ENCODE data around the gene EDA.

EDA gene

DNA sequence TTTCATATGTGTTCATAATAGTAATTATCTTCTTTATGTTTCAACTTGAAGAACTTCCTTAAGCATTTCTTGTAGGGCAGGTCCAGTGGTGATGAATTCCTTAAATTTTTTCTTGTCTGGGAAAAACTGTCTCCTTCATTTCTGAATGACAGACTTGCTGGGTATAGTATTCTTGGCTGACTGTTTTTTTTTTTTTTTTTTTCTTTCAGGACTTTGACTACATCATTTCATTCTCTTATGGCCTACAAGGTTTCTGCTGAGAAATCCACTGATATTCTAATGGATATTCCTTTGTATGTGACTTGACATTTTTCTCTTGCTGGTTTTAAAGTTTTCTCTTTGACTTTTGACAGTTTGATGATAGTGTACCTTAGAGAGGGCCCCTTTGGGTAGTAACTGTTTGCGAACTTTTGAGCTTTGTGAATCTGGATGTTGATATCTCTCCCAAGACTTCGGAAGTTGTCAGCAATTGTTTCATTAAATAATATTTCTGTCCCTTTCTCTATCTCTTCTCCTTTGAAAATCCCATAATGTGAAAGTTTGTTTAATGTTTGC is 54.2 kb downstream of the EDA start:
- Histone ChIP-seq H3K14ac (ENCODE audit: low read length) (no peak overlapping the region), H3K27me3 (ENCODE audit: insufficient read depth, low read length) (no peaks in the 10 kb centered on the region), H3K4ac (ENCODE audit: low read depth, low read length) (no peak overlapping the region), H3K79me1 (ENCODE audit: low read length) (no peaks in the 10 kb centered on the region), H3K4me1 (ENCODE audit: control insufficient read depth in 1 of 2, insufficient read depth in 2 of 2, low read length in 2 of 2) (no peaks in the 10 kb centered on the region), H3K23ac (ENCODE audit: low read length) (no peak overlapping the region), H2AK5ac (ENCODE audit: low read length) (no peak overlapping the region), H4K91ac (ENCODE audit: low read depth, low read length) (no peak overlapping the region), H4K12ac (ENCODE audit: low read depth, low read length) (no peak overlapping the region), H2BK12ac (ENCODE audit: low read length) (no peak overlapping the region), H3K4me3 (ENCODE audit: low read depth, low read length) (no peak overlapping the region), H3K9ac (ENCODE audit: low read length) (no peak overlapping the region), H3K27ac (ENCODE audit: low read depth, low read length) (no peak overlapping the region), H3K9me3 (ENCODE audit: insufficient read depth, low read depth, low read length) (no peaks in the 10 kb centered on the region), H2AFZ (ENCODE audit: insufficient read depth, low read length, poor library complexity) (no peak overlapping the region), H3K4me2 (ENCODE audit: low read length) (no peak overlapping the region), H3K36me3 (ENCODE audit: control insufficient read depth in 1 of 2, insufficient read depth in 2 of 2, low read length in 2 of 2) (no peaks in the 10 kb centered on the region), H2BK120ac (ENCODE audit: insufficient read depth, low read length, poor library complexity) (no peak overlapping the region), H3K79me2 (ENCODE audit: control insufficient read depth, insufficient read depth, low read length, poor library complexity) (no peaks in the 10 kb centered on the region), H4K8ac (ENCODE audit: low read depth, low read length) (no peak overlapping the region), H3K18ac (ENCODE audit: low read length) (no peak overlapping the region), H2BK5ac (ENCODE audit: low read depth, low read length, poor library complexity) (no peak overlapping the region)
- WGBS (ENCODE audit: extremely low coverage, insufficient coverage, insufficient read length): no CpG with 5 or more reads among the region's 2 CpGs
- no peak for DNase-seq

DNA sequence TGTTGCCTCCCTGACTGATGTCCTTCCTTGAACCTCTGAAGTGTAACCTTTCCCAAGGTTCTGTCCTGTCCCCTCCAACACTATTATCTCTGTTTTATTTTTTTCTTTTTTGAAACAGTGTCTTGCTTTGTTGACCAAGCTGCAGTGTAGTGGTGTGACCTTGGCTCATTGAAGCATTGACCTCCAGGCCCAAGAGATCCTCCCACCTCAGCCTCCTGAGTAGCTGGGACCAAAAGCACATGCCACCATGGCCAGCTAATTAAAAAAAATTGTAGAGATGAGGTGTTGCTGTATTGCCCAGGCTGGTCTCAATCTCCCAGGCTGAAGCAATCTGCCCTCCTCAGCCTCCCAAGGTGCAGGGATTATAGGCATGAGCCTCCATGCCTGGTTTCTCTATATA is 59.0 kb downstream of the EDA start:
- H4K8ac ChIP-seq (ENCODE audit: low read depth, low read length): no peak overlapping the region
- H3K18ac ChIP-seq (ENCODE audit: low read length): no peak overlapping the region
- no peak overlapping the region for H3K4me2 ChIP-seq (ENCODE audit: low read length)
- H3K79me1 ChIP-seq (ENCODE audit: low read length): no peaks in the 10 kb centered on the region
- no peaks in the 10 kb centered on the region for H3K36me3 ChIP-seq (ENCODE audit: control insufficient read depth in 1 of 2, insufficient read depth in 2 of 2, low read length in 2 of 2)
- no peak overlapping the region for H2BK5ac ChIP-seq (ENCODE audit: low read depth, low read length, poor library complexity)
- no peak overlapping the region for H4K91ac ChIP-seq (ENCODE audit: low read depth, low read length)
- H3K4ac ChIP-seq (ENCODE audit: low read depth, low read length): no peak overlapping the region
- no peak overlapping the region for H3K23ac ChIP-seq (ENCODE audit: low read length)
- no peak for DNase-seq
- no peak overlapping the region for H2BK120ac ChIP-seq (ENCODE audit: insufficient read depth, low read length, poor library complexity)
- no peaks in the 10 kb centered on the region for H3K27me3 ChIP-seq (ENCODE audit: insufficient read depth, low read length)
- no peak overlapping the region for H3K9ac ChIP-seq (ENCODE audit: low read length)
- no peak overlapping the region for H2AK5ac ChIP-seq (ENCODE audit: low read length)
- no peaks in the 10 kb centered on the region for H3K9me3 ChIP-seq (ENCODE audit: insufficient read depth, low read depth, low read length)
- H3K27ac ChIP-seq (ENCODE audit: low read depth, low read length): no peak overlapping the region
- H4K12ac ChIP-seq (ENCODE audit: low read depth, low read length): no peak overlapping the region
- H3K4me1 ChIP-seq (ENCODE audit: control insufficient read depth in 1 of 2, insufficient read depth in 2 of 2, low read length in 2 of 2): no peaks in the 10 kb centered on the region
- H2BK12ac ChIP-seq (ENCODE audit: low read length): no peak overlapping the region
- no peak overlapping the region for H2AFZ ChIP-seq (ENCODE audit: insufficient read depth, low read length, poor library complexity)
- H3K4me3 ChIP-seq (ENCODE audit: low read depth, low read length): no peak overlapping the region
- H3K79me2 ChIP-seq (ENCODE audit: control insufficient read depth, insufficient read depth, low read length, poor library complexity): no peaks in the 10 kb centered on the region
- no peak overlapping the region for H3K14ac ChIP-seq (ENCODE audit: low read length)

DNA sequence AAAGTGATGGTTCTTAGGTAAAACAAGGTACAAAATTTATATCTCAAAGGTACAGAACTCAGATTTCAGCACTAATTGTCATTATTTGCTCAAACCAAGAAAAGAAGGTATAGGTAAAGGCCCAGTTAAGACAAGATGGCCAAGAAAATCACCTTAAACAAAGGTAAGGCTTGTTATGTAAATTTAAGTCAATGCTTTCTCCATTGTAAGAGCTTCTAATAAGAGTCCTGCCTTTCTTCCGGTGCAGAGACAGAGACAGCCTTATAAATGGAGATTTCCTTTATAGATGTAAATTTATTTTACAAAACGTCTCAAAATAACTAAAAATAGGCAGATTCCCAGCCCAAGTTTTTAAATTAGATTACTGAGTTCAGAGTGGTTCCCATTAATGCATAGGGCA is 89.9 kb downstream of the EDA start:
- Histone ChIP-seq H2BK5ac (ENCODE audit: low read depth, low read length, poor library complexity) (no peak overlapping the region), H2BK120ac (ENCODE audit: insufficient read depth, low read length, poor library complexity) (no peak overlapping the region), H3K9ac (ENCODE audit: low read length) (no peak overlapping the region), H3K79me1 (ENCODE audit: low read length) (no peaks in the 10 kb centered on the region), H3K23ac (ENCODE audit: low read length) (no peak overlapping the region), H3K18ac (ENCODE audit: low read length) (no peak overlapping the region), H2AK5ac (ENCODE audit: low read length) (no peak overlapping the region), H3K4me2 (ENCODE audit: low read length) (no peak overlapping the region), H3K79me2 (ENCODE audit: control insufficient read depth, insufficient read depth, low read length, poor library complexity) (no peaks in the 10 kb centered on the region), H4K91ac (ENCODE audit: low read depth, low read length) (no peak overlapping the region), H3K27ac (ENCODE audit: low read depth, low read length) (no peak overlapping the region), H2AFZ (ENCODE audit: insufficient read depth, low read length, poor library complexity) (no peak overlapping the region), H3K4me3 (ENCODE audit: low read depth, low read length) (no peak overlapping the region), H3K27me3 (ENCODE audit: insufficient read depth, low read length) (no peaks in the 10 kb centered on the region), H3K36me3 (ENCODE audit: control insufficient read depth in 1 of 2, insufficient read depth in 2 of 2, low read length in 2 of 2) (no peaks in the 10 kb centered on the region), H3K4me1 (ENCODE audit: control insufficient read depth in 1 of 2, insufficient read depth in 2 of 2, low read length in 2 of 2) (no peaks in the 10 kb centered on the region), H2BK12ac (ENCODE audit: low read length) (no peak overlapping the region), H4K12ac (ENCODE audit: low read depth, low read length) (no peak overlapping the region), H3K9me3 (ENCODE audit: insufficient read depth, low read depth, low read length) (no peaks in the 10 kb centered on the region), H3K4ac (ENCODE audit: low read depth, low read length) (no peak overlapping the region), H3K14ac (ENCODE audit: low read length) (no peak overlapping the region), H4K8ac (ENCODE audit: low read depth, low read length) (no peak overlapping the region)
- WGBS (ENCODE audit: extremely low coverage, insufficient coverage, insufficient read length): no CpG with 5 or more reads among the region's 2 CpGs
- no peak for DNase-seq

DNA sequence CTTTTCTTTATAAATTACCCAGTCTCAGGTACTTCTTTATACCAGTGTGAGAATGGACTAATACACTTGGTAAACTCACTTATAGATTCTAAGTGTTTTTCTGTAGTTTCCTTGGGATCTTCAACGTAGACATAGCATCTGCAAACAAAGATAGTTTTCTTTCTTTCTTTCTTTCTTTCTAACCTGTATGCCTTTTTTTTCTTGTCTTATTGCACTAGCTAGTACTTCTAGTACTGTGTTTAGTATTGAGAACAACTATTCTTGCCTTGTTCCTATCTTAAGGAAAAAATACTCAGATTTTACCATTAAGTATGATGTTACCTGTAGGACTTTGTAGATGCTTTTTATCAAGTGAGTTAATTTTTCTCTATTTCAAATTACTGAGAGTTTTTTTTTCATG is 102.2 kb downstream of the EDA start:
- Histone ChIP-seq H3K4me1 (ENCODE audit: control insufficient read depth in 1 of 2, insufficient read depth in 2 of 2, low read length in 2 of 2) (no peaks in the 10 kb centered on the region), H3K79me1 (ENCODE audit: low read length) (no peaks in the 10 kb centered on the region), H3K9me3 (ENCODE audit: insufficient read depth, low read depth, low read length) (no peaks in the 10 kb centered on the region), H2BK5ac (ENCODE audit: low read depth, low read length, poor library complexity) (no peak overlapping the region), H4K8ac (ENCODE audit: low read depth, low read length) (no peak overlapping the region), H3K9ac (ENCODE audit: low read length) (no peak overlapping the region), H3K79me2 (ENCODE audit: control insufficient read depth, insufficient read depth, low read length, poor library complexity) (no peaks in the 10 kb centered on the region), H2BK12ac (ENCODE audit: low read length) (no peak overlapping the region), H2AFZ (ENCODE audit: insufficient read depth, low read length, poor library complexity) (no peak overlapping the region), H3K18ac (ENCODE audit: low read length) (no peak overlapping the region), H3K14ac (ENCODE audit: low read length) (no peak overlapping the region), H2BK120ac (ENCODE audit: insufficient read depth, low read length, poor library complexity) (no peak overlapping the region), H3K36me3 (ENCODE audit: control insufficient read depth in 1 of 2, insufficient read depth in 2 of 2, low read length in 2 of 2) (no peaks in the 10 kb centered on the region), H2AK5ac (ENCODE audit: low read length) (no peak overlapping the region), H3K23ac (ENCODE audit: low read length) (no peak overlapping the region), H3K4me3 (ENCODE audit: low read depth, low read length) (no peak overlapping the region), H3K4me2 (ENCODE audit: low read length) (no peak overlapping the region), H3K4ac (ENCODE audit: low read depth, low read length) (no peak overlapping the region), H4K12ac (ENCODE audit: low read depth, low read length) (no peak overlapping the region), H3K27ac (ENCODE audit: low read depth, low read length) (no peak overlapping the region), H4K91ac (ENCODE audit: low read depth, low read length) (no peak overlapping the region), H3K27me3 (ENCODE audit: insufficient read depth, low read length) (no peaks in the 10 kb centered on the region)
- DNase-seq: no peak
- no CpG with 5 or more reads among the region's 1 CpG for WGBS (ENCODE audit: extremely low coverage, insufficient coverage, insufficient read length)
